Activated CD8-positive, alpha-beta T cell treated with anti-CD3 and anti-CD28 coated beads for 36 hours (primary cell): ENCODE results near the gene PUS10. TPM values are rescaled to one million over a fixed set of nuclear protein-coding genes. Genes with fewer than 3 reads are reported as not detected.
A peak's percentile ranks its signal among the peaks of the same experiment; 100 is the strongest.
"Not testable (repeated sequence)": the region's sequence is repeated elsewhere in the genome, so short reads cannot be mapped to it uniquely, and the experiment has no call there.

Source experiments
- ATAC-seq: fragments of 200-7000 bp; cut with Tn5 transposase; one replicate; pipeline ENCODE4 v1.10.0; 2021; ENCODE audit warnings: mild to moderate bottlenecking, moderate library complexity
- CTCF ChIA-PET: fragments of 350-600 bp; sonication (Branson Sonifier 250); formaldehyde crosslinking; loops from one replicate; lab custom pipeline; 2021; ENCODE audit warnings: antibody characterized with exemption; lab: Charles Lee
- POLR2A ChIA-PET: fragments of 350-600 bp; sonication (Branson Sonifier 250); formaldehyde crosslinking; loops from one replicate; lab custom pipeline; 2021; ENCODE audit warnings: antibody characterized with exemption; lab: Charles Lee
- DNase-seq: peaks from one replicate; pipeline ENCODE4 v3.0.0-alpha.2; 2020
- H3K27ac Mint-ChIP-seq: one replicate; pipeline ENCODE4 v1.8.0; 2021; ENCODE audit warnings: mild to moderate bottlenecking, mixed read lengths
- H3K27me3 Mint-ChIP-seq: one replicate; pipeline ENCODE4 v1.8.0; 2021; ENCODE audit warnings: mixed read lengths
- H3K36me3 Mint-ChIP-seq: one replicate; pipeline ENCODE4 v1.8.0; 2021; ENCODE audit warnings: low read depth, mixed read lengths
- H3K4me1 Mint-ChIP-seq: one replicate; pipeline ENCODE4 v1.8.0; 2021; ENCODE audit warnings: low read depth, mixed read lengths
- H3K4me3 Mint-ChIP-seq: one replicate; pipeline ENCODE4 v1.8.0; 2021; ENCODE audit warnings: mild to moderate bottlenecking, moderate library complexity, mixed read lengths
- H3K9me3 Mint-ChIP-seq: one replicate; pipeline ENCODE4 v1.8.0; 2021; ENCODE audit warnings: mixed read lengths
- intact Hi-C: fragments of 100-400 bp; cut with micrococcal nuclease; formaldehyde crosslinking; loops from one replicate; pipeline ENCODE4 v1.10.0; 2022
- total RNA-seq, 2 experiments: library from RNA; stranded (reverse); gene quantifications; one replicate each; pipeline ENCODE4 v1.2.3, GENCODE V29; 2021
- TF ChIP-seq, protein P1 (sequence below): fragments of 200-600 bp; IDR thresholded peaks from one replicate; pipeline ENCODE4 v1.8.0; 2022; ENCODE audit warnings: antibody characterized with exemption, mild to moderate bottlenecking

The PUS10 gene
- total RNA-seq, 2 experiments from 2014 or later: 7.9 to 8.7 TPM

DNA sequence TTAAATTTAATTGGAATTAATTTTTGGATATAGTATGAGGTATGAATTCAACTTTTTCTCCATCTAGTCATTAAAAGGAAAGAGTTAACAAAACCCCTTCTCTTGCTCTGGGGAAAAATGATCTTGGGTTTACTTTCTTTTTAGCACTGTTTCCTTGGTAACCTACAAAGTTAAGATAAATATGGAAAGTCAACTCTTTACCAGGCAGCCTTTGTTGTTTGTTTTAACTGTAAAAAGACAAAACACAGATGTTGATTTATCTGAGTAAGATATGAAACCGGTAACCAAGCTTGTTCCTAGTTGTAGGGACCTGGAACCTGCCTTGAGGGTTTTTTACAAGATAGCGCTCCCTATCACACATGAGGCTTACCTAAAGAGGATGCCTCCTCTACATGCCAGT lies 37.5 kb upstream of the PUS10 start:
- ChIA-PET CTCF (interaction anchor here (1.5 kb wide), 1 partner anchor 348 kb away, joined by 3 read pairs; no protein-coding TSS in a partner anchor), POLR2A (no interaction called here)
- intact Hi-C loops: no loop called here
- Mint-ChIP-seq H3K27me3 (no peaks in the 10 kb centered on the region), H3K27ac (no peak overlapping the region), H3K36me3 (peaks cover 9% of the 10 kb centered on the region), H3K9me3 (no peaks in the 10 kb centered on the region), H3K4me1 (no peaks in the 10 kb centered on the region), H3K4me3 (no peak overlapping the region)
- DNase-seq (no peak), ATAC-seq (no peak)
- TF ChIP-seq, protein P1, sequence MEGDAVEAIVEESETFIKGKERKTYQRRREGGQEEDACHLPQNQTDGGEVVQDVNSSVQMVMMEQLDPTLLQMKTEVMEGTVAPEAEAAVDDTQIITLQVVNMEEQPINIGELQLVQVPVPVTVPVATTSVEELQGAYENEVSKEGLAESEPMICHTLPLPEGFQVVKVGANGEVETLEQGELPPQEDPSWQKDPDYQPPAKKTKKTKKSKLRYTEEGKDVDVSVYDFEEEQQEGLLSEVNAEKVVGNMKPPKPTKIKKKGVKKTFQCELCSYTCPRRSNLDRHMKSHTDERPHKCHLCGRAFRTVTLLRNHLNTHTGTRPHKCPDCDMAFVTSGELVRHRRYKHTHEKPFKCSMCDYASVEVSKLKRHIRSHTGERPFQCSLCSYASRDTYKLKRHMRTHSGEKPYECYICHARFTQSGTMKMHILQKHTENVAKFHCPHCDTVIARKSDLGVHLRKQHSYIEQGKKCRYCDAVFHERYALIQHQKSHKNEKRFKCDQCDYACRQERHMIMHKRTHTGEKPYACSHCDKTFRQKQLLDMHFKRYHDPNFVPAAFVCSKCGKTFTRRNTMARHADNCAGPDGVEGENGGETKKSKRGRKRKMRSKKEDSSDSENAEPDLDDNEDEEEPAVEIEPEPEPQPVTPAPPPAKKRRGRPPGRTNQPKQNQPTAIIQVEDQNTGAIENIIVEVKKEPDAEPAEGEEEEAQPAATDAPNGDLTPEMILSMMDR: no peak

DNA sequence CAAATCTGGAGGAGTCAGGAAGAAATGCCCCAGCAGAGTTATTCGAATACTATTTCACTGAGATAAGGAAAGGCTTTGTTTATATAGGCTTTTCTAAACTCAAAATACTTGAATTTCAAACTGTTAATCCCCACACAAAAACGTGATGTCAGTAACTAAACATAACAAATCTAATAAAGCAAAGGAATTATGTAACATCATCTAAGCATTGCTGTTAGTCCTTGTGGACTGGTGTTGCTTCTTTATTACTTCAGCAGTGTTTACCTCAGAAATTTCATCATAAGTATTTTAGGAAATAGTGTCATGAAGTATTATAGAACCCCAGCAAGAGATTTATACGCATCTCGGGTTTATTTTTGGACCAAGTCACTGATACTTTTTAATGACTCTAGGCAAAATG lies 27.9 kb upstream of the PUS10 start:
- TF ChIP-seq, protein P1: no peak
- peaks cover 13% of the 10 kb centered on the region for H3K4me1 Mint-ChIP-seq
- CTCF ChIA-PET: no interaction called here
- H3K9me3 Mint-ChIP-seq: no peaks in the 10 kb centered on the region
- H3K27me3 Mint-ChIP-seq: no peaks in the 10 kb centered on the region
- no peak overlapping the region for H3K4me3 Mint-ChIP-seq
- ATAC-seq (no peak), DNase-seq (no peak)
- intact Hi-C loops: no loop called here
- no peak overlapping the region for H3K27ac Mint-ChIP-seq
- peaks cover 13% of the 10 kb centered on the region for H3K36me3 Mint-ChIP-seq
- POLR2A ChIA-PET: no interaction called here

DNA sequence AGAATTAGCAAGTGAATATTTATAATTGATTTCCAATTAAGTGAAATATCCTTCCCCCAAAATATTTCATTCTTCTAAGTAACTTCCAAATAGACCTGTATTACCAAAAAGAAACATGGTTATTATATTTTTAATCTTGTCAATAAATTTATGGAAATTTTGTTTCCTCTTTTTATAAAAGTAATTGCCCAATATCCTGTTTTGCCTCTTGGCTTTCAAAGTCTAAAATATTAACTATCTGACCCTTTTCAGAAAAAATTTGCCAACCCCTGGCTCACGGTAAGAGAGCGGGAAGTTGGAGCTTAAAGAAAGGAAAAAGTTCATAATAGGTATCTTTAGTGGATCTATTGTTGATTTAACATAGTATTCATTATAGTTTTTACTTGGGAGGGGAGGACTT lies 27.2 kb upstream of the PUS10 start:
- TF ChIP-seq, protein P1: no peak
- no peaks in the 10 kb centered on the region for H3K27me3 Mint-ChIP-seq
- no peak for DNase-seq
- peaks cover 13% of the 10 kb centered on the region for H3K36me3 Mint-ChIP-seq
- H3K4me3 Mint-ChIP-seq: no peak overlapping the region
- no peaks in the 10 kb centered on the region for H3K9me3 Mint-ChIP-seq
- no peak for ATAC-seq
- H3K27ac Mint-ChIP-seq: no peak overlapping the region
- intact Hi-C loops: no loop called here
- POLR2A ChIA-PET: no interaction called here
- H3K4me1 Mint-ChIP-seq: peaks cover 13% of the 10 kb centered on the region
- CTCF ChIA-PET: no interaction called here

DNA sequence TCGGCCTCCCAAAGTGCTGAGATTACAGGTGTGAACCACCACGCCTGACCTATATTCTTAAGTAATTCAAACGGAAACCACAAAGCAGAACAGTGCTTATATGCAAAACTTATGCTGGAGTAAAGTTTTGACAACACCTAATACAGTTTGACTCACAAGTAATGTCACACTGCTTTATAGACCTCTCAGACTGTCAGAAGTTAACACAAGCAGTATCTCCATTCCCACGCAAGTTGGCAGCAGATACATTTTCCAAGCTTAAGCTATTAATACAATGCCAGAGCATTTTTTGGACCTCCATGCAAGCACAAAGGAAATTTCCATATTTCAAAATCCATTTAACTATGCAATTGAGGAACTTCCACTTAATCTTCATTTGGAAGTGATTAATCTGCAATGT lies 26.6 kb upstream of the PUS10 start:
- CTCF ChIA-PET: no interaction called here
- no peak for DNase-seq
- H3K4me1 Mint-ChIP-seq: peaks cover 13% of the 10 kb centered on the region
- POLR2A ChIA-PET: no interaction called here
- H3K4me3 Mint-ChIP-seq: no peak overlapping the region
- TF ChIP-seq, protein P1: no peak
- no peak for ATAC-seq
- intact Hi-C loops: no loop called here
- peaks cover 13% of the 10 kb centered on the region for H3K36me3 Mint-ChIP-seq
- no peaks in the 10 kb centered on the region for H3K27me3 Mint-ChIP-seq
- no peaks in the 10 kb centered on the region for H3K9me3 Mint-ChIP-seq
- peak overlapping the region; percentile 6 for H3K27ac Mint-ChIP-seq

DNA sequence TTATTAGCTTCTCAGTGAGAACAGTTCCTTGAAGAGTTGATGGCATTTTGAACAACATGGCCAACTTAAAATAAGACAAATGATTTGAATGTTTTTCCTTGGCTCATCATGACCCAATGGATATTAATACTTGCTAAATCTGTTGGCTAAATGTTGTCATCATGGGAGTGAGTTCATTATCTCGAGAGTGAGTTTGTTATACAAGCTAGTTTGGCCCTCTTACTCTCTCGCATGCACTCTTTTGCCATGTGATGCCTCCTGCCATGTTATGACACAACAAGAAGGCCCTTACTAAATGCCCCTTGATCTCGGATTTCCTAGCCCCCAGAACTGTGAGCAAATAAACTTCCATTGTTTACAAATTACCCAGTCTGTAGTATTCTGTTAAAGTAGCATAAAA lies 24.8 kb upstream of the PUS10 start:
- H3K27me3 Mint-ChIP-seq: no peaks in the 10 kb centered on the region
- intact Hi-C loops: no loop called here
- peaks cover 13% of the 10 kb centered on the region for H3K4me1 Mint-ChIP-seq
- H3K27ac Mint-ChIP-seq: no peak overlapping the region
- peaks cover 11% of the 10 kb centered on the region for H3K36me3 Mint-ChIP-seq
- ATAC-seq (no peak), DNase-seq (no peak)
- CTCF ChIA-PET: interaction anchor here (1.5 to 1.6 kb wide), 2 partner anchors 13 to 44 kb away, joined by 4 read pairs; no protein-coding TSS in a partner anchor
- no peak overlapping the region for H3K4me3 Mint-ChIP-seq
- TF ChIP-seq, protein P1: no peak
- POLR2A ChIA-PET: no interaction called here
- H3K9me3 Mint-ChIP-seq: no peaks in the 10 kb centered on the region

DNA sequence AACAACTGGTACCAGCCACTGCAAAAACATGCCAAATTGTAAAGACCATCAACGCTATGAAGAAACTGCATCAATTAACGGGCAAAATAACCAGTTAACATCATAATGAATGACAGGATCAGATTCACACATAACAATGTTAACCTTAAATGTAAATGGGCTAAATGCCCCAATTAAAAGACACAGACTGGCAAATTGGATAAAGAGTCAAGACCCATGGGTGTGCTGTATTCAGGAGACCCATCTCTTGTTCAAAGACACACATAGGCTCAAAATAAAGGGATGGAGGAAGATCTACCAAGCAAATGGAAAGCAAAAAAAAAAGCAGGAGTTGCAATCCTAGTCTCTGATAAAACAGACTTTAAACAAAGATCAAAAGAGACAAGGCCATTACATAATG lies 18.6 kb upstream of the PUS10 start:
- H3K36me3 Mint-ChIP-seq: peaks cover 23% of the 10 kb centered on the region
- CTCF ChIA-PET, intact Hi-C loops, H3K9me3 Mint-ChIP-seq, H3K27ac Mint-ChIP-seq, H3K4me3 Mint-ChIP-seq, POLR2A ChIA-PET, DNase-seq, ATAC-seq, H3K4me1 Mint-ChIP-seq, H3K27me3 Mint-ChIP-seq: not testable (repeated sequence)

DNA sequence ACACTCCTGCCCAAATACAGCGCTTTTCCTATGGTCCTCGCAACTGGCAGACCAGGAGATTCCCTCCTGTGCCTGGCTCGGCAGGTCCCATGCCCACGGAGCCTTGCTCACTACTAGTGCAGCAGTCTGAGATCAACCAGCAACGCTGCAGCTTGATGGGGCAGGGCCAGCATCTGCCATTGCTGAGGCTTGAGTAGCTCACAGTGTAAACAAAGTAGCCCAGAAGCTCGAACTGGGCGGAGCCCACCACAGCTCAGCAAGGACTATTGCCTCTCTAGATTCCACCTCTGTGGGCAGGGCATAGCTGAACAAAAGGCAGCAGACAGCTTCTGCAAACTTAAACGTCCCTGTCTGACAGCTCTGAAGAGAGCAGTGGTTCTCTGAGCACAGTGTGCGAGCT lies 16.5 kb upstream of the PUS10 start:
- H3K27me3 Mint-ChIP-seq, ATAC-seq, H3K4me3 Mint-ChIP-seq, DNase-seq, H3K9me3 Mint-ChIP-seq, POLR2A ChIA-PET, intact Hi-C loops, H3K4me1 Mint-ChIP-seq, H3K27ac Mint-ChIP-seq: not testable (repeated sequence)
- H3K36me3 Mint-ChIP-seq: peaks cover 25% of the 10 kb centered on the region
- CTCF ChIA-PET: interaction anchor here (1.0 kb wide), 1 partner anchor 35 kb away, joined by 3 read pairs; no protein-coding TSS in a partner anchor
